NOMO-1 treated with DMSO at 0.1 percent for 48 hours (cell line): ENCODE measurements around the gene OTOG.

Experiments
- DNase-seq: peaks from one replicate; lab custom pipeline; 2025; ENCODE audit not compliant: unreplicated experiment; lab: John Stamatoyannopoulos, UW

OTOG gene

GRCh38 chr11:17646451-17647145 is 99.5 kb downstream of the OTOG start:
- no peak for DNase-seq

DNA sequence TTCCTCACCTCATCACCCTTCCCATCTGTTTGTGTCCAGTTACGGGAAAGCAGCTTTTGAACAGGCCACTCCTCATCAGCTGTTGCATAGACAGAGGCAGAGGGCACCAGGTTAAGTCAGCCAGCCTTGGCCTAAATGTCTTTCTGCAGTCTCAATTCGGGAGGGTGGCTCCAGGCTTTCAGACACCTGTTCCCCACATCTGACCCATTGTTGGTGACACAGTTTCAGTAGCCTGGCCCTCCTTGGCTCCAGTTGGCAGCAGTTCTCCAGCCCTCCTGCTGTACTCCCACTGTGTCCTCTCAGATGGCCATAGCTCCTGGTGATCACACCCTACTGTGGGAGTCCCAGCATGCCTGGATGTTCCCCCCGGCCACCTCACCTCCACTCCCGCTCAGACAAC is 101.5 kb downstream of the OTOG start:
- no peak for DNase-seq

DNA sequence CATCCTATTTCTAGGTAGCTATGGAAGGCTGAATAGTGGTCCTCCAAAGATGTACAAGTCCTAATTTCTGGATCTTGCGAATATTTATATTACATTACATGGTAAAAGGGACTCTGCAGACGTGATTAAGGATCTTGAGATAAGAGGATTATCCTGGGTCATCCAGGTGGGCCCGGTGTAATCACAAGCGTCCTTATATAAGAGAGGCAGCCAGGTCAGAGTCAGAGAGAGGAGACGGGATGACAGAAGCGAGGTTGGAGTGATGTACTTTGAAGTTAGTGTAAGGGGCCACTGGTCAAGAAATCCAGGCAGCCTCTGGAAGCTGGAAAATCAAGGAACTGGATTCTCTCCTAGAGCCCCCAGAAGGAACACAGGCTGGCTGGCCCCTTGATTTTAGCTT is 102.2 kb downstream of the OTOG start:
- no peak for DNase-seq

- no peak for DNase-seq
Measured at GRCh38 chr11:17649696-17650095, 102.6 kb downstream of the OTOG start.

DNA sequence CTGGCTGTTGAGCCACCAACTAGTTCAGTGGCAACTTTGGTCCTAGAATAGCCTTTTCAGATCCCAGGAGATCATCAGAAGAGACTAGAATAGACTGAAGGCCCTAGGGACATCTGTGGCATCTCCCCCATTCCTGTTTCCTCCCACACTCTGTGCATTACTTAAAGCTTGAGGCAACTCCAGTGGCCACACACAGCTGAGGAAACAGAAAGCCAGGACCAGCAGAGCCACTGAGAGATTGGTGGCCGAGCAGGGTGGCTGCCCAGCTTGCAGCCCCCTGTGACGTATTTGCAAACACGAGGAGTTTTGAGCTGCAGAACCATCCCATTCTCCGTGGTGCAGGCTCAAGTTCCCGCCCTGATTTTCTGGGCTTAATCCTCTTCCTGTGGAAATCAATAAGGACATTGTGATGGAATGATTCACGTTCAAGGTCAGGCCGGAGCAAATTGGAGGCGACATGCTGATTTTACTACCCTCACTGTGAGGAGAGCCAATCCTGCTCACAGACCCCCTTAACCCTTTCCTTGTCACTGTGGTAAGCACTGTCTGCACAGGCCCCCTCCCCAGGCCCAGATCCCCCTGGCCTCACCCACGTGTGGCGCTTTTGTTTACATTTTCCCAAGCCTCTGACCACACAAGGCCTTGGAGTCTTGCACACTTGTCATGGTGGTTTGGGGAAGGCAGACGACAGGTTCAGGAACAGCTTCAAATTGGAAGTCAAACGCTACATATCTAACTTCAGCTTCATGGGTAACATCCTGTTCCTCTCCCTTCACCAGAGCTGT is 103.3 kb downstream of the OTOG start:
- no peak for DNase-seq

DNA sequence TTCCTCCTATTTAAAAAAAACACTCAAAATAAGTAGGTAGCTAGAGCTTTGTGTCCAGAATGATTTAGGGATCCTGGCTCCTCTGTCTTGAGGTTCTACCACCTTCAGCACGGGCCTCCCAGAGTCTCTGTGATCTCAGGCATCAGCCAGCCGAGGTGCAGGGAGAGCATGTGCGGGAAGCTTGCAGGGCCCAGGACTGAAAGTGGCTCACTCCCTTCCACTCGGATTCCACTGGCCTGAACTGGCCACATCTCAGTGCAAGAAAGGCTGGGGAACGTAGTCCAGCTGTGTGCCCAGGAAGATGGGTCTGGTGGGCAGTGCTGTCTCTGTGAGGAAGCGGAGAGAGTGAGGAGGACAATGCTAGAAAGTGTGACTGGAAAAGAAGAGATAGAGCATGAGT is 104.0 kb downstream of the OTOG start:
- no peak for DNase-seq

GRCh38 chr11:17651681-17652080 is 104.6 kb downstream of the OTOG start:
- no peak for DNase-seq

- DNase-seq: no peak
Measured at GRCh38 chr11:17652556-17652955, 105.5 kb downstream of the OTOG start.

DNA sequence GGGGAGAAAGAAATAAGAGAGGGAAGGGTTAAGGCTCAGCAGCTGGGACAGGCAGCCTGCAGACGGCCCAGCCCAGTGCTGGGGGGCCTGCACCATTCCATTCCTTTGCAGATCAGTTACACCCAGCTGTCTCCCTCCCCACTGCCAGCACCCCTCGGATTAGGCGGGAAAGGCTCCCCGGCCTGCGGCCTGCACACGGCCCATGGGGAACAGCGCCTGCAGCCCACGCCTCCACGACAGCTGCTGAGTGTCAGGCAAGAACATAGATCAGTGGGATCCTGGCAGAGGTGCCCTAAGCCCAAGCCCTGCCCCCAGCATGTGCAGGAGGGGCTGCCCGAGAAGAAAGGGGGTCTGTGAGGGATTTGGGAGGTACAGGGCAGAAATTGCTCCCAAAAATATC is 106.6 kb downstream of the OTOG start:
- DNase-seq: no peak

DNA sequence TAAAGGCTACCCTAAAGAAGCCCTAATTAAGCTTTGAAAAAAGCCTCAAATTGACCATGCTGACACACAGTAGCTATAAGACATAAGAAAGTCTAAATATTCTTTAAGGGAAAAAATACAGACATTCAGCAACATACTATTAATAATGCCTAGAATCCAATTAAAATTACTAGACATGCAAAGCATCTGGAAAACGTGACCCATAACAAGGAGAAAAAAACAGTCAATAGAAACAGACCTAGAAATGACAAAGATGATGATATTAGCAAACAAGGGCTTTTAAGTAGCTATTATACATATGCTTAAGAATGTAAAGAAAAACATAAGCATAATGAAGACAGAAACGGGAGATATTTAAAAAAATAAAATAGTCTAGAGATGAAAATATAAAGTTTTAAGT is 108.6 kb downstream of the OTOG start:
- DNase-seq: no peak

DNA sequence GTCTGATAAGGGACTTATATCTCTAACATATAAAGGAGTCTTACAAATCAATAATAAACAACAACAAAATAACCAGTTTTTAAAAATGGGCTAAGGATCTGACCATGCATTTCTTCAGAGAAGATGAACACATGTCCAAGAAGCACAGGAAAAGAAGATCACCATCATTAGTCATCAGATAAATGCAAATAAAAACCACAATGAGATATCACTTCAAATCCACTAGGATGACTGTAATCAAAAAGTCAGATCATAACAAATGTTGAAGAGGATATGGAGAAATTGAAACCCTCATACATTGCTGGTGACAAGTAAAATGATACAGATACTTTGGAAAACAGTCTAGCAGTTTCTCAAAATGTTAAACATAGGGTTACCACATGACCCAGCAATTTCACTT is 111.2 kb downstream of the OTOG start:
- DNase-seq: no peak

- DNase-seq: no peak
Measured at GRCh38 chr11:17668166-17668565, 121.1 kb downstream of the OTOG start.

DNA sequence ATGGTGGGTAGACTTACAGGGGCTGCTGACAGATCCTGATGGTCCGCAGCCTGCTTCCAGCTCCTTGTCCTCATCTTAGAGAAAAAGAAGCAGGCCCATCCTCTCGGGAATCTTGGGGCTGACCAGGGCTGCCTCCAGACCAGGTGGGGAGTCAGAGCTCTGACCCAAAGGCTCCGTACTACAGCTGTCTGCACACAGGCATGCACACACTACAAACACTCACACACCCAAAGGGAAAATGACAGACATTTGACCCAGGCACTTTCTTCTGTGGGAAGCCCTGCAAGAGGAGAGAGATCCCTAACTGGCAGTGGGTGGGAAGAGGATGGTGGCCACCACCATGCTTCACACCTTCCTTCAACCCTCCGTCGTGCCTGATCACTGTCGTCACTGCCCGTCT is 125.4 kb downstream of the OTOG start:
- DNase-seq: no peak

- DNase-seq: no peak
Measured at GRCh38 chr11:17673951-17674350, 126.9 kb downstream of the OTOG start.

DNA sequence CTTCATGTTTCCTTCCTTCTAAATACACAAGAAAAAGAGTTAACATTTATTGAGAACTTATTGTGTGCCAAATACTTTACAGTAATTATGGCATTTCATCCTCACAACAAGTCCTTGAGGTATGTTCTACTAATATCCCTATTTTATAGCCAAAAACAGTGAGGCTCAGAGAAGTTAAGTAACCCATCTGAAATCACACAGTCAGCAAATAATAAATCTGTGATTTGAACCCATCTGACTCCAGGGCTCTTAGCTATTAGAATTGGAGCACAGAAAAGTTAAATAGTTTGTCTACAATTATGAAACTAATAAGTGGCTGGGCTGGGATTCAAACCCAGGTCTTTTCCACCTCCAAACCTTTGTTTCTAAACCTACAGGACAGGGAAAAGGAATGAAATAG is 135.8 kb downstream of the OTOG start:
- DNase-seq: no peak

- DNase-seq: no peak
Measured at GRCh38 chr11:17683377-17684161, 136.5 kb downstream of the OTOG start.

DNA sequence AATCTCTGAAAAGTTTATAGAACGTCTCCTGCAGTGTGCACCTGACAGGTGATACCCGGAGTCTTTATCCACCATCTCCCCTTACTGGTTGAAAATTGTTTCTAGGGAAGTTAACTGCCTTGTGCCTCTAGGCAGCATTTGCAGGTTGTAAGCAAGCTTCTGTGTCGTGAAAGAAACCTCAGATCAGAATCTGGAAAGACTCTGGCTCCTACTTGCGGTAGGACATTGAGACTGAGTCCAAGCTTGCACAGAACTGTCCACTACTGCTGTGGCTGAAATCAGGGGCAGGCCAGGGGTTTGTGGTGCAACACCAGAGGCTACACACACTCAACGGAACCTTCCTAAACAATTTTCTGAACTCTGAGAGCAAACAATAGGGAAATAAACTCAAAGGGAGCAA is 137.5 kb downstream of the OTOG start:
- no peak for DNase-seq

- no peak for DNase-seq
Measured at GRCh38 chr11:17686231-17686980, 139.3 kb downstream of the OTOG start.

DNA sequence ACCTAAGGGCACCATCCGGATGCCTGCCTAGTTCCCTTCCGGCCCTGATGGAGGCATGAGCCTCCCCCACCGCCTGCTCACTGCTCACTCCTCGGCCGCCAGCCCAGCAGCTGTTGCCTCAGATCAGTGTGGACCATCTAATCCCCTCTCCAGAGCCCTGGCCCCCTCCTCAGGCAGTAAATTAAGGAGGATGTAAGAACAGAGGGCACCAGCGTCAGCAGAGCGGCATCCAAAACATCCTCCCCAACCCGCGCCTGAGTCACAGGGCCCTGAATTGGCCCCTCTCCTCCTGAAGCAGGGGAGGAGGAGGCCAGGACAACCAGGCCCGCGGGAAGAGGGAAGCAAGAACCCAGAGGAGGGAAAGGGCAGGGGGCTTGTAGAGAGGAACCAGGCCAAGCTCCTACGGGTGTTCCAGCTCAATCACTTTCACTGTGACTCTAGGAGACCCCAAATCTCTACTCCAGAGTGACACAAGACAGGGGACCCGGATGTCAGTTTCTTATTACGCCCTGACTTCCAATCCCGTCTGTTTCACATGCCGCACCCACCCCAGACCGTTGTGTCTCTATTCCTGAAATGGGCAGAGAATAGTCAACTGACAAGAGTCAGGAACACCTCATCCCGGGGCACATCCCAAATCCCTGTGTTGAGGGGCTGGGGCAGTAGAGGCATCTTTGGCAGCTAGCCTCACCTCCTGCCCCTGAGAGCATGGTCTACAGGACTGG is 141.0 kb downstream of the OTOG start:
- no peak for DNase-seq

GRCh38 chr11:17691550-17691949 is 144.5 kb downstream of the OTOG start:
- no peak for DNase-seq

DNA sequence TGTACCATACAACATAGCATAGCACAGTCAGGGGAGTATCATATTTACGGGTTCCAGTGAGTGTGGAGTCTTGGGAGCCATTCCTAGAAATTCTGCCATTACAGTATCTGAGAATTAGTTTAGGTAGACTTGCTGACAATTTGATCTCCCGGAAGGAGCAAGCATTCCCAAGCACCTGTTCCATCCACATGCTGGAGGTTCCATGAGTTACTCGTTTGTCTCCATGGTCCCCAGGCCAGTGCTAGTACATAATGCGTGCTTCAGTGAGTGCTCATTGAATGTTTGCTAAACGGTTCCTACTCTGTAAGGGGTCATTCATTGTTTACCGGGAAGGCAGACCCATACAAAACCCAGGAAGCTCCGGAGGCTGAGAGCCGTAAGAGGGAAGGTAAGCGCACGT is 144.9 kb downstream of the OTOG start:
- no peak for DNase-seq
